Stomach (tissue), 9 donors: ENCODE results near the gene SEMA6C. TPM values are rescaled to one million over a fixed set of nuclear protein-coding genes. Genes with fewer than 3 reads are reported as not detected.
"Not testable (repeated sequence)": the region's sequence is repeated elsewhere in the genome, so short reads cannot be mapped to it uniquely, and the experiment has no call there.

Experiments used
- DNase-seq, 2 donors: peaks; one replicate each; pipeline versions ENCODE4 v3.0.0 to v3.0.0-alpha.2; 2013 to 2019
- H3K27ac ChIP-seq, 5 donors: fragments of 200-600 bp in 4 of 5; sonication (generic) in 4 of 5; one replicate each; pipeline ENCODE4 v1.5.1; 2013 to 2019; ENCODE audit warnings: mild to moderate bottlenecking in 1 of 5, moderate library complexity in 1 of 5
- H3K27me3 ChIP-seq, 3 donors: fragments of 200-600 bp; sonication (generic); one replicate each; pipeline ENCODE4 v1.5.1; 2017 to 2019; ENCODE audit warnings: mixed run types in 1 of 3
- H3K36me3 ChIP-seq, 4 donors: fragments of 200-600 bp; sonication (generic); 1 replicate in 3 of 4; 2 replicates in 1 of 4; pipeline ENCODE4 v1.5.1; 2016 to 2019
- H3K4me1 ChIP-seq, 4 donors: fragments of 200-600 bp; sonication (generic); one replicate each; pipeline ENCODE4 v1.5.1; 2016 to 2019
- H3K4me3 ChIP-seq, 4 donors: fragments of 200-600 bp; sonication (generic) in 3 of 4; one replicate each; pipeline ENCODE4 v1.5.1; 2016 to 2019; ENCODE audit warnings: mild to moderate bottlenecking in 1 of 4
- H3K9me3 ChIP-seq, 4 donors: fragments of 200-600 bp; sonication (generic); one replicate each; pipeline ENCODE4 v1.5.1; 2016 to 2019
- EP300 ChIP-seq: sonication (generic); formaldehyde crosslinking; IDR thresholded peaks from one replicate; pipeline ENCODE4 v1.6.1; 2017; ENCODE audit warnings: antibody characterized with exemption
- POLR2A ChIP-seq, 4 donors: fragments of 450-650 bp; IDR thresholded peaks; one replicate each; pipeline ENCODE4 v1.6.1; 2016; ENCODE audit warnings: antibody characterized with exemption in 4 of 4, control low read depth in 2 of 4, mild to moderate bottlenecking in 1 of 4, moderate library complexity in 1 of 4
- POLR2AphosphoS5 ChIP-seq, 3 donors: sonication (generic); formaldehyde crosslinking; IDR thresholded peaks; one replicate each; pipeline ENCODE4 v1.6.1; 2016; ENCODE audit warnings: antibody characterized with exemption in 3 of 3
- WGBS, 5 donors: extraction: QIAGEN DNeasy Blood & Tissue Kit in 3 of 5; methylation state at CpG; one replicate each; pipeline versions ENCODE4 v1.1.5 to v1.1.7; 2013 to 2018; 5-methylcytosine and 5-hydroxymethylcytosine counted together
- intact Hi-C: fragments of 100-400 bp; cut with DNase I; formaldehyde crosslinking; loops from one replicate; pipeline ENCODE4 v1.15.1; 2023; ENCODE audit warnings: low total_unique reads
- polyA plus RNA-seq, 3 donors: library from polyadenylated mRNA; stranded (reverse); fragments of 200-250 nt; gene quantifications; one replicate each; pipeline ENCODE4 v1.2.3, GENCODE V29; 2013
- total RNA-seq, 5 donors: library from RNA; depleted of rRNA; stranded (reverse); fragments of >200 nt; gene quantifications; one replicate each; pipeline versions ENCODE4 v1.1.0 to v1.2.3, GENCODE V29; 2014 to 2016
- TF ChIP-seq, protein P1 (sequence below), 7 experiments: fragments of 450-650 bp in 4 of 7; fragments of 200-600 bp in 3 of 7; sonication (generic) in 3 of 7; IDR thresholded peaks; one replicate each; pipeline ENCODE4 v1.5.1; 2016 to 2019; ENCODE audit warnings: antibody characterized with exemption in 7 of 7, control low read depth in 2 of 7, mild to moderate bottlenecking in 1 of 7
- donor health status: healthy with polysubstance abuse.
- donor health status: Bipolar disorder and iron deficiency.
- donor health status: healthy.

The SEMA6C gene
- total and polyA plus RNA-seq, 8 donors = 4.4 to 13.9 (median 9.1) TPM

DNA sequence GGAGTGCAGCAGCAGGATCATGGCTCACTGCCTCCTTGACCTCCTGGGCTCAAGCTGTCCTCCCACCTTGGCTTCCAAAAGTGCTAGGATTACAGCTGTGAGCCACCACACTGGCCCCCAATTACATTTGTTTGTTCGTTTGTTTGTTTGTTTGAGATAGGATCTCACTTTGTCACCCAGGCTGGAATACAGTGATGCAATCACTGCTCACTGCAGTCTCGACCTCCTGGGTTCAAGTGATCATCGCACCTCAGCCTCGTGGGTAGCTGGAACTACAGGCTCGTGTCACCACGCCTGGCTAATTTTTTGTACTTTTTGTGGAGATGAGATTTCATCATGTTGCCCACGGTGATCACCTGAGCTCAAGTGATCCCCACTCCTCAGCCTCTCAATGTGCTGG is 45.6 kb upstream of the SEMA6C start:
- Histone ChIP-seq H3K36me3 (no peaks in the 10 kb centered on the region), H3K27ac (no peak overlapping the region), H3K4me1 (peaks cover 19 to 49% (median 34%) of the 10 kb centered on the region in 4 donors), H3K4me3 (no peak overlapping the region), H3K27me3 (no peaks in the 10 kb centered on the region), H3K9me3 (no peaks in the 10 kb centered on the region)
- 71 to 79% (median 75%) methylated on average over 7 of the region's 7 CpGs for WGBS, 5 donors
- intact Hi-C loops = no loop called here
- TF ChIP-seq, protein P1, sequence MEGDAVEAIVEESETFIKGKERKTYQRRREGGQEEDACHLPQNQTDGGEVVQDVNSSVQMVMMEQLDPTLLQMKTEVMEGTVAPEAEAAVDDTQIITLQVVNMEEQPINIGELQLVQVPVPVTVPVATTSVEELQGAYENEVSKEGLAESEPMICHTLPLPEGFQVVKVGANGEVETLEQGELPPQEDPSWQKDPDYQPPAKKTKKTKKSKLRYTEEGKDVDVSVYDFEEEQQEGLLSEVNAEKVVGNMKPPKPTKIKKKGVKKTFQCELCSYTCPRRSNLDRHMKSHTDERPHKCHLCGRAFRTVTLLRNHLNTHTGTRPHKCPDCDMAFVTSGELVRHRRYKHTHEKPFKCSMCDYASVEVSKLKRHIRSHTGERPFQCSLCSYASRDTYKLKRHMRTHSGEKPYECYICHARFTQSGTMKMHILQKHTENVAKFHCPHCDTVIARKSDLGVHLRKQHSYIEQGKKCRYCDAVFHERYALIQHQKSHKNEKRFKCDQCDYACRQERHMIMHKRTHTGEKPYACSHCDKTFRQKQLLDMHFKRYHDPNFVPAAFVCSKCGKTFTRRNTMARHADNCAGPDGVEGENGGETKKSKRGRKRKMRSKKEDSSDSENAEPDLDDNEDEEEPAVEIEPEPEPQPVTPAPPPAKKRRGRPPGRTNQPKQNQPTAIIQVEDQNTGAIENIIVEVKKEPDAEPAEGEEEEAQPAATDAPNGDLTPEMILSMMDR (IDR thresholded peaks at IDR 0.05) = no peak
- TF ChIP-seq POLR2A (IDR thresholded peaks at IDR 0.05) (no peak), POLR2AphosphoS5 (IDR thresholded peaks at IDR 0.05) (no peak), EP300 (no peak)
- no peak for DNase-seq

DNA sequence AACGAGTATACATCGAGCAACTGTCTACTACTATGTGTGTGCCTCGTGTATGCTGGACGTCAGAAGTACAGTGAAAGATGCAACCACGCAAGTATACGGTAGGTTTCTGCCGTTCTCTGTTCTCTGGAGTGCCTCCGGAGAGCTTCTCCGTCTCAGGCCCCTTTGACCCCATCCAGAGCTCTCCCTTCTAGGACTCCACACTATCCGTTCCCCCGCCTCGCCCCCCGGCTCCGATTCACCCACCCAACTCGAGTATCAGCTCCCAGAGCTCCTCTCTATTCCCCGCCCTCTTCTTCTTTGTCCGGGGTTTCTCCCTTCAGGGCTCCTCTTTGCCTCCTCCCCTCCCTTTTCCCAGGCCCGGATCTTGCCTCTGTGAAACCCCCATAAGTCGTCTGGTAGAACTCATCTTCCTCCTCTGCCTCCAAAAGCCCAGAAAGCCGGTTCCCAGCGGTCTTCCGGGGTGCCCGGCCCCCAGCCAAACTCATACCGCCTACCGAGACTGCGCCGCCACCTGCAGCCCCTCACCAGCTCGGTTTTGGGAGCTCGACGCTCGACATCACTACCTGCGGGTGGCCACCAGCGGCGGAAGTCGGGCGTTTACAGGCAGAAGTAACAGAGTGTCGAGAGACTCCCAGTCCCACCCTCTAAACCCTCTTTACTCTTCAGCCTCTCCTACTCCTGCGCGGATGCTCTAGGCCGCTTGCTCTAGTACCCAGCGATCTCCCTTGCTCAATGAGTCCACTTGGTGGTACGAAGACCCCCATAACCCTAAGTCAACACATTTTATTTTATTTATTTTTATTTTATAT is 43.4 kb upstream of the SEMA6C start, which contains the start of gene VPS72:
Gene VPS72 (minus strand): TSS at position 561 of the 809 bp plus-strand sequence. CDS start 76 bp downstream, at position 485.
- DNase-seq = peak; percentile 86 to 97
- WGBS, 5 donors = 0 to 1% (median 0%) methylated on average over 42 of the region's 42 CpGs
- TF ChIP-seq POLR2A (IDR thresholded peaks at IDR 0.05) = peak in 1 of 4 donors; percentile 20
- TF ChIP-seq POLR2AphosphoS5 (IDR thresholded peaks at IDR 0.05) = peak; percentile 71 to 87 (median 79)
- TF ChIP-seq EP300 = no peak
- TF ChIP-seq, protein P1 (IDR thresholded peaks at IDR 0.05) = peak in 2 of 7 experiments; percentile 13 to 42
- Histone ChIP-seq H3K27ac (peak within 1 kb of the TSS; percentile 79 to 93 (median 89)), H3K27me3 (no peaks in the 10 kb centered on the region), H3K36me3 (peaks cover 9 to 13% (median 11%) of the 10 kb centered on the region in 4 donors), H3K9me3 (no peaks in the 10 kb centered on the region), H3K4me3 (peak within 1 kb of the TSS; percentile 80 to 96 (median 85)), H3K4me1 (peaks cover 15 to 43% (median 30%) of the 10 kb centered on the region in 4 donors)
- intact Hi-C loops = no loop called here

DNA sequence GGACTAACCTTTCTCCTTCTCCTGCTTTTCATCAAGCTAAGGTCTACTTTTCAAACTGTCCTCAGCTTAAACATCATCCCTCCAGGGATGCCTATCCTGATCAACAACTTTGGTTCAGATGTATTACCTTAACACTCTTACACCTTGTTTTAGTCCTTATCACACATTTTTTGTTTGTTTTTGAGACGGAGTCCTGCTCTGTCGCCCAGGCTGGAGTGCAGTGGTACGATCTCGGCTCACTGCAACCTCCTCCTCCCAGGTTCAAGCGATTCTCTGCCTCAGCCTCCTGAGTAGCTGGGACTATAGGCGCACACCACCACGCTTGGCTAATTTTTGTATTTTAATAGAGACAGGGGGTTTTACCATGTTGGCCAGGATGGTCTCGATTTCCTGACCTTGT is 42.2 kb upstream of the SEMA6C start:
- DNase-seq, H3K9me3 ChIP-seq, H3K27me3 ChIP-seq, intact Hi-C loops: not testable (repeated sequence)
- peaks cover 19 to 25% (median 23%) of the 10 kb centered on the region in 4 donors for H3K36me3 ChIP-seq
- 34 to 61% (median 55%) methylated on average over 8 of the region's 8 CpGs for WGBS, 5 donors
- peaks cover 15 to 37% (median 30%) of the 10 kb centered on the region in 4 donors for H3K4me1 ChIP-seq
- H3K4me3 ChIP-seq = peak overlapping the region; percentile 80 to 96 (median 85)
- H3K27ac ChIP-seq = peak overlapping the region in 4 of 5 donors; percentile 85 to 93 (median 90)

DNA sequence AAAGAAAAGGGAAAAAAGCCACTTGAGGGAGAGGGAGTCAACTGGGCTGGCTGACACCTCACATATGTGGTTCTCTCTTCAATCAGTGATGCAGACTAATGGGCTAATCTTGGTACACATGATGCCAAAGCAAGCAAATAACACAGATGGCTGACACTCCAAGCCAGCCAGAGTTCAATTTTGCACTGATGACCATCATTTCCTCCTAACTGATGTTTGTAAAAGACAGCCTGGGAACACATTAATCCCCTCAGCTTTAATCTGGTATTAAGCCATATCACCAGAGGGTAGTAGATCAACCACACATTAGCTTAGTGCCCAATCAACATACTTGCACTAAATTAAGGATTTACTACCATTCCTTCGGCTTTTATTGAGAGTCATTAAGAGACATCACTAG is 40.8 kb upstream of the SEMA6C start:
- H3K36me3 ChIP-seq = peaks cover 33 to 39% (median 38%) of the 10 kb centered on the region in 4 donors
- peak in 1 of 2 donors; percentile 34 for DNase-seq
- H3K4me1 ChIP-seq = peaks cover 15 to 37% (median 30%) of the 10 kb centered on the region in 4 donors
- H3K27me3 ChIP-seq = no peaks in the 10 kb centered on the region
- no peak overlapping the region for H3K4me3 ChIP-seq
- no peak for TF ChIP-seq POLR2AphosphoS5 (IDR thresholded peaks at IDR 0.05)
- no peak for TF ChIP-seq EP300
- TF ChIP-seq, protein P1 (IDR thresholded peaks at IDR 0.05) = no peak
- no peak for TF ChIP-seq POLR2A (IDR thresholded peaks at IDR 0.05)
- H3K27ac ChIP-seq = peak overlapping the region in 2 of 5 donors; percentile 18 to 24
- H3K9me3 ChIP-seq = no peaks in the 10 kb centered on the region
- WGBS, 5 donors = 76 to 91% (median 84%) methylated on average over 1 of the region's 1 CpG
- intact Hi-C loops = no loop called here
